NCI-H526 (cell line): ENCODE measurements around the gene SGPP2.
A peak's percentile ranks its signal among the peaks of the same experiment; 100 is the strongest.
"Not testable (repeated sequence)": the region's sequence is repeated elsewhere in the genome, so short reads cannot be mapped to it uniquely, and the experiment has no call there.

ENCODE experiments used
- DNase-seq, 2 experiments: peaks; one replicate each; lab custom pipeline; 2025; lab: John Stamatoyannopoulos, UW

SGPP2 gene

DNA sequence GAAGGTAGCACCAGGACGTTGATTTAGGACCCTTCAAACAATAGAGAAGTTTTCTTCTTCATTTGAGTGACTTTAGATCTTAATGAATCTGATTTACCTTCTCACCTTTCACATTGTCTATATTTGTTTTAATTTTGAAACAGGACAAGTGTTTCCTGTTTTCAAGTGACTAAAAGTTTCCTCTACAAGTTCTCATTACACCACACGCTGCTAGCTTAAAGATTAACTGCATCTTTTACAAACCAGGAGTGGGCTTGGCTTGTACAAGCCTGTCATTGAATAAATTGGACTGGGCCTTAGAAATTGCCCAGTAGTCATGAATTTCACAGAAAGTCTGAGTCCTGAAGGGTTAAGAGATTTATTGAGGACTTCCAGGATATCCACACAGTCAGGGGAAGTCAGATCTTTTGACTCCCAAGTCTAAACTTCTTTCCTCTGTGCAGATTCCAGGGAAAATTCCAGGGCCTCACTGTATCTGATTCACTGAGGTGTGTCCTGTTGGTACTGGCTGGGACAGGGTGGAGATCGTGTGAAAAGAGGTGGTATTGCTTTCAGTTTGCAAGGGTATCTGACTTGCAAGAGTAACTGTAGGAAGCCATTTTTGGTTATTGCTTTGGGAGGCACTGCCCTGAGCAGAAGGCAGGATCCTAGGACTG is 3.4 kb downstream of the SGPP2 start:
- no peak for DNase-seq

DNA sequence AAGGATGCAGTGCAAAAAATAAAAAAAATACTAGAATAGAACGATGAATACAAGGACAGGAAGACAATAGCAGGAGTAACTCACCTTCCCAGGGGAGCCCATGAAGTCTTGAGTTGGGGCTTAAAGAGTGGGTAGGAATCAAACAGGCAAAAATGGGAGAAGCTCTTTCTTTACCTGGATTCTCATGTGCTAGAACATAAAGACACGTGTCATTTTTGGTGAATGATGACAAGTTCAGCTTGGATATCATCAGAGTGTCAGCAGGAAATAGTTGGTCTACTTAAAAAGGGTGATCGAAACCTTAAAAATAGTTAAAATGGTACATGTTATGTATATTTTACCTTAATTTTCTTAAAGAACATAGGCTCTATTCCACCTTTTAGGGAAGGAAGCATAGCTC is 5.7 kb downstream of the SGPP2 start:
- DNase-seq = no peak

DNA sequence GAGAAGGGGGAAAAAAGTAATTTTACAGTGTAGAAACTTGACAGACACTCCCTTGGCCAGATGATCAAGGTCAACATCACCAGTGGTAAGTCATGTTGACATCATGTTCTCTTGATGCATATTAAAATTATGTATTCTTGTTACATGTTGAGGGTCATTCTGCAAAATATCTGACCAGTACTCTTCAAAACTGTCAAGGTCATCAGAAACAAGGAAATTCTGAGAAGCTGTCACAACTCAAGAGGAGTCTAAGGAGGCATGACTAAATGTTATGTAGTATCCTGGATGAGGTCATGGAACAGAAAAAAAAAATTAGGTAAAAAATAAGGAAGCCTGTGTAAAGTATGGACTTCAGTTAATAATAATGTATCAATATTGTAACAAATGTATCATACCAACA is 6.3 kb downstream of the SGPP2 start:
- no peak for DNase-seq

DNA sequence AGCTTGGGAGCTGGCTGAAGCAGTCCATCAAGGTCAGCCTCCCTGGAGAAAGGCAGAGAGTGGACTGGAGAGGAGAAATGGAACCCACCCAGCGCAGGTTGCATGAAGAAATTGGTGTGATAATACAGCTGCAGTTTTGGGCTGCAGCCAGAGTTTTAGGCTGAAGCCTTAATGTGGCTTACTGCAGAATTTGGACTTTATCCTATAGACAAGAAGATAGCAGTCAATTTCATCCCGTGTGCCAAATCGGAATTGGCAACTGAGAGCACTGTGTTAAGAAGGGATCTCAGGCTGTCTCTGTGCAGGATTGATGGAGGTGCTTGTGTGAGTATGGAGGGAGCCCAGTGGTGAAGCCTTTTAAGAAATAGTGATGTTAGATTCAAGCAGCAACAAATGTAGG is 7.5 kb downstream of the SGPP2 start:
- DNase-seq = no peak

DNA sequence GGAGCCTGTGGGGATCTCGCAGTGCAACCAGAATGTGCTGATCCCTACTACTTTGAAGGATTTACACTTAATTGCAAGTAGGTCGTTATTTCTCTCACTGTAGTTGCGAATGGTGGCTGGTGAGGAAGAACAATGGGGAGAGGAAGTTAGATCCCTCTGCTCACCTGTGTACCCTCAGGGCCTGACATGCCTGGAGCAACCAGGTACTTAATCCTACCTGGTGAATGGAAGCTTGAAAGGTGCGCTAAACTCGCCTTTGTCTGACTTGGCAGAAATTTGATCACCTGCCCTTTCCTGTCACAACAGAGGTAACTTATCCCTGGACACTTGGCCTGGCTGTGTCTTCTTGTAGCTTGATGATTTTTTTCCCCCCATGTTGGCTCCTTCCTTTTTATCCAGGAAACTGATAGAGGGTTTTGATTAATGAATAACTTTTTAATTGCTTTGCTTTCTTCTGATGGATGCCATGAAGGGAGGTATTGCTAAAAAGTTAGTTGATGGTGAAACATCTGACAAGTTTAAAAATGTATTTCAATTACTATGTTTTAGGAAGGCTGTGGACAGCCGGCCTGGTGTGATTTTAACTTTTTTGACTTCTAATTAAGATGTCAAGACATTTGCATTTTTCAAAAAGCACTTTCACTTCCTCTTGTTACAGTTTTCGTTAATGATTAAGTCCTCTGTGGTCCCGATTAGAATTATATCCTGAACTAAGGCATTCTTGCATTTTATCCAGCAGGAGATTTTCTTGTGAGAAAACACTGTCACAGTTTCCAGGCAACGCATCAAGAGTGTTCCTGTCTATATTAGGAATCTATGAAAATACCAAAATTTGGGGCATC is 9.2 kb downstream of the SGPP2 start:
- peak; percentile 46 to 67 for DNase-seq

DNA sequence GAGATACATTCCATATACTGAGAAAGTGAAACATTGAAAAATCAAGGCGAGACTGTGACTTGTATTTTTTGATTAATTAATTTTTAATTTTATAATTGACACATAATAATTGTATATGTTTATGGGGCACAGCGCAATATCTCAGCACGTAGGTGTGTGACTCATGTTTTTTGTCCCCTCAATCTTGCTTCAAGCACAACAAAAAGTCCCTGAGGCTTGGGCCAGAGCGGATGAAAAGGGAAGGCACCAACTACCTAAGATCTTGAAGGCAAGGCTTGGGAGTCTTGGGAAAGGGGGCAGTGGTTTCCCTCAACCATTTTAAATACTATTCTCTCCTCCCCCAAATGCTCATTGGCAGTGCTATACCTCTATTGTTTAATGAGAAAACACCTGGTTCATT is 9.9 kb downstream of the SGPP2 start:
- DNase-seq = no peak

DNA sequence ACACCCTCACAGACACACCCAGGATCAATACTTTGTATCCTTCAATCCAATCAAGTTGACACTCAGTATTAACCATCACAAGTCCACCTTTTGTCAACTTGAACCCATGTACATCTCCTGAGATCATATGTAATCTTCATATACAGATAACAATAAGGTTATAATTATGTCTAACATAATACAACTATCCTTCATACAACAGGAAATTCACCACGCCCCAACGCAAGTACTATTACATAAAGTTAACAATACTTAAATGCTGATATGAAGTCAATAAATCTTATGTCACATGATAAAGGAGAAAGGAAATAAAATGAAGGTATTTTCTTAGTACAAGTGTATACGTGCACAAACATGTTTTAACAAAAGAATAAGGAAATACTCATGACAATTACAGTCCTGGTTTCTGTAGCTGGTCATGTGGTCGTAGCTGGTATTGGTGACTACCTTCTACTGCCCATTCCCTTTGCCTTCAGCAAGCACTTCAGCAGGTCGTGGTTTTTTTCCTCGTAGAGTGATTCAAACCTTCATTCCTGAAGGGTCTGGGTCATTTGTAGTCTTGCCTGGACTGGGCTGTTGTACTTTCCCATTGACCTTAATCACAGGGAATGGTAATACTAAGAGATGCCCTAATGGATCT is 11.2 kb downstream of the SGPP2 start:
- not testable (repeated sequence) for DNase-seq

DNA sequence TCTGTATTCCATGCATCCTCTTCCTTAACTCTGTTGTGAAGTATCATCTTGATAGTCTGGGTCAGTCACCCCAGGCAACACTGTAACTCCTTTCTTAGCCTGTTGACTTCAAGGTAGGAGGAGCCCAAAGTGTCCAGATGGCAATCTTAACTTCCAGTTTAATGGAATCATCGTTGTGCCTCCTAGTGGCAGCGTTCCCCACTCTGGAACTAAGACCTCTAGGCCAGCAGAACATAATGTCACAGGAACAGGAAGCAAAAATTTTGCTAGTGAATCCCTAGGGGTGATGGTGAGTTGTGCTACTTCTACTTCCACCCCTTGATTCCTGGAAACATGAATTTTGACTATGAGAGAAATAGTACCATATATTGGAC is 11.7 kb downstream of the SGPP2 start:
- peak in 1 of 2 experiments; percentile 2 for DNase-seq

DNA sequence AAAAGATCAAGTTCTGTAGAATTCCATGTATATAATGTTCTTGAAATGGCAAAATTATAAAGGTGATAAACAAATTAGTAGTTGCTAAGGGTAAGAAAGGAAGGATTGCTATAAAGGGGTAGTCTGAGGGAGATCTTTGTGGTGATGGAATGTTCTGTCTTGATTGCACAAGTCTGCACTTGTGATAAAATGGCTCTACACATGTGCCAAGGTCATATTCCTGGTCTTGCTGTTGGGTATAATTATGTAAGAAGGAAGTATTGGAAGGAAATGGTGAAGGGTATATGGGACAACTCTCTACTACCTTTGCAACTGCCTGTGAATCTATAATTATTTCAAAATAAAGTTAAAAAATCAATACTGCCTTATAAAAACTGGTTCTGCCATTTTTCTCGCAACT is 15.3 kb downstream of the SGPP2 start:
- no peak for DNase-seq

DNA sequence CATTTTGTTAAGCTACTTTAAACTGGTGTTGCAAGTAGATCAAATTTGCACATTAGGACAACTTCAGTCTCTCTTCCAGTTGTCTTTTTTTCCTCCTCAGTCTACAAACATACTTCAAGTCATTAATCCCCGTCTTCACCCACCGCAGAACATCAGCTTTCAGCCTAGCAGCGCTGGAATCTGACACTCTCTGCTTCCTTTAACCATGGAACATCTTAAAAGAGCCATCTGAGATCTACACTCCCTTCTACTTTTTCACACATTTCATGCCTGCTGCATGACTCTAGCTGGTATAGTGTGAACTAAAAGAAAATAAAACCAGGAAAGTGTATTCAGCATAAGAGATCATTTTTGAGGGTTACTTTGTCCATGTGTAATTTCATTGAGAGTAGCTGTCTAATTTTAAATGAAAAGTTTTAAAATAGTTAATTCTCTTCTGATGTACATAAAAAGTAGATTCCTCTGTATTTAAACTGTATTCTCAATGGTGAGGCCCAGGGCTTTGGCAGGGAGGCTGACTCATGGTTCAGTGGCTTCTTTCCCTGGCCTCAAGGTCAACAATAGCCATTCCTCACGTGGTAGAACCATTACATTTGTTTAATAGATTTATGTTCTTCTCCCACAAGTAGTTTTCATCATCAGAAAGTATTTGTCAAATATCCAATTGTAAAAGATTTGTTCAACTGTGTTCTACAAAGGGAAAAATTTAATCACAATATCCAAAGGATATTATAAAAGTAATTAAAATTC is 16.5 kb downstream of the SGPP2 start:
- no peak for DNase-seq

DNA sequence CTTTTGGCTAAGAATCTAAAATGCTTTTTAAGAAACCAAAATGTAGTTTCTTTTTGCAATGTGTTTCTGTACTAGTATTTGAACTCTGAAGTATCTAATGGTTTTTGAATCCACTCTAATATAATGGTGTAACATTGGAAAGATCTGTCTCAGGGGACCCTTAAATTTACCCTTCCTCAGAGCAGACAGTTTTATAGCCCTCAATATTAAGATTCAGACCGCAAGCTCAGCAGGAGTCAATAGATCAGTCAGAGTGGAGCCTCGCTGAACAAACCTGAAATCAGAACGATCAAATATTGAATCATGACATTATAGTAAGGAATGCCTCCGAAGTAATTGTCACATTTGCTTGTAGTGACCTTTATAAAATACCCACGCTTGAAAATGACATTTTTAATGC is 18.3 kb downstream of the SGPP2 start:
- DNase-seq = peak; percentile 62 to 73

DNA sequence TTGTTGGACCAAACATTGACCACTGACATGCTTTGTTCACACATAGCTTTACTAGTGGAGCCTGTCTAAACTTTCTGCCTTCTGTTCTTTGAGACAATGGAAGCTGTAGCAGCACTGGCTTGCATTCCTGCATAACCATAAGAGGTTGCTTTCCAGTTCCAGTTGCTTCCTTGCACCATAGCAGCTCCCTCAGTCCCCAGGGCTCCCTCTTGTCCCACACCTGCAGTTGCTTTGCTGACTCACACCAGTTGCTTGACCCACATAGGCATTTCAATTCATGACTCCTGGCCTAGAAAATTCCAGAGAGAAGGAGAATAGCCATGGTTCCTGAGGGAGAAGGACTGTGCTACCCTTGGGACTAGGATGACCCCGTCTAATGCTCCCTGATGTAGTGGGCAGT is 20.9 kb downstream of the SGPP2 start:
- no peak for DNase-seq

DNA sequence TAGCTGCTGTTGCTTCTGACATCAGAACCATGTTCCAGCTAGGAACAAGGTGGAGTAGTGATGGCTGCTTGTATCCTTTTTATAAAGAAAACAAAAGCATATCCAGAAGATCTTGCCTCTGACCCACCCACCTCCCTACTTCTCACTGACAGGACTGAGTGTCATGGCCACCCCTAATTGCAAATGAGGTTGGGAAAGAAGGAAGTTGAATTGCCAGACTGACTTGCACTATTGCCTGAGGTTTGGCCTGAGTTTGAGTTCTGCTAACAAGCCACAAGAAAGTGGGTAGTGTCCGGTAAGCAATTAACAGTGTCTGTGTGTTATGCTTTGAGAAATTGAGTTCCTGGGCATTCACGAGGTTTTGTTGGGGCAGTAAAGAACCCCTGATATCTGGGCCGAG is 22.8 kb downstream of the SGPP2 start:
- DNase-seq = no peak

DNA sequence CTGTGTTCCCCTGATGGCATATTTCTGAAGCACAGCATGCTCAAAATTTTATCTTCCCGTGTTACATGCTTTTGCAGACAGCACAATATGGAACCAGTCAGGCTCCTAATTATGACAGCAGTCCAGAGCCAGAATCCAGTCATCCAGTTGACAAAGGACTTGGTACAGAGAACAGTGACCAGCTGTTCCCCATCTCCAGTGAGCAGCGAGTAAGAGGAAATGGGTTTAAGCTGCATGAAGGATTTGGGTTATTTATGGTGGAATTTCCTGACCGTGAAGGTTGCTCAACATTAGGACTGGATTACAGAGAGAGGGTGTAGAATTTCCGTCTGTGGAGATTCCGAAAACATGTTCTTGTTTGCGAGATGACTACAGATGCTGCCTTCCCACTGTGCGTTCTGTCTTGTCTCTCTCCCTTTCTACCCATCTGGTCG is 24.4 kb downstream of the SGPP2 start:
- DNase-seq = no peak

DNA sequence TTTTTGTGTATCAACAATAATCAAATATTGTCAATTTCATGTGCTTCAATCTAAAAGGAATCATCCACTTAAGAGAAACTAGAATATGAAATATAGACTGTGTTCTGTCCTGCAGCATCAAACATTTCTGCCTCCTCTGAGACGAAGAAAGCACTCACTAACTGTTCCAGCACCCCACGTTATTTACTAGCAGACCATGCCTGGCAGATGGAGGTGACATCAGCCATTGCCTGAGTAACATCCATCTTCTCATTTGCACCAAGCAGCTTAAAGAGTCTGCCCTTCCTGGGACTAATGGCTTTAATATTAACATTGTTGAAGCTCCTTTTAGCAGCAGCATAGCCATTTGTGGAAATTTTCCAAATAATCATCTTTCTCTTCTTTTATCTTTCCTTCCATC is 25.7 kb downstream of the SGPP2 start:
- DNase-seq = no peak

DNA sequence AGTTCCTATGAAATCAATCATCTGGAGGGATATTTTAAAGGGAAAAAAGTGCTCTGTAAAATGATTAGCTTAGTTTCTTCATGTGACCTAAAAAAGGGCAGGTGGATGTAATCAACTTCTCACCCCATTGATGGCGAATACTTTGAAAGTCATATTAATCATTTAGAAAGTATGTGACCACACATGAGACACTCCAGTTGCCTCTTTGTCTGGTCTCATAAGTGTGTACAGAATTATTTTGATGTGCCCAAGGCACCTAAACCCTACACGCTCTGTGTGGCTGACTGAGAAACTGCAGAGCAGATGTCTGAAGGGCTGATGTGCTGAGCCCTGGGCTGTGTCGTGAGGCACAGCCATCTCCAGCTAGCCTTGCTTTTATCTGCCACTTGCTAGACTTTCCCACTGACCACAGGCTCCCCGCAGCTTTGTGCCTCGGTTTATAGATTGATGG is 26.9 kb downstream of the SGPP2 start:
- DNase-seq = no peak

DNA sequence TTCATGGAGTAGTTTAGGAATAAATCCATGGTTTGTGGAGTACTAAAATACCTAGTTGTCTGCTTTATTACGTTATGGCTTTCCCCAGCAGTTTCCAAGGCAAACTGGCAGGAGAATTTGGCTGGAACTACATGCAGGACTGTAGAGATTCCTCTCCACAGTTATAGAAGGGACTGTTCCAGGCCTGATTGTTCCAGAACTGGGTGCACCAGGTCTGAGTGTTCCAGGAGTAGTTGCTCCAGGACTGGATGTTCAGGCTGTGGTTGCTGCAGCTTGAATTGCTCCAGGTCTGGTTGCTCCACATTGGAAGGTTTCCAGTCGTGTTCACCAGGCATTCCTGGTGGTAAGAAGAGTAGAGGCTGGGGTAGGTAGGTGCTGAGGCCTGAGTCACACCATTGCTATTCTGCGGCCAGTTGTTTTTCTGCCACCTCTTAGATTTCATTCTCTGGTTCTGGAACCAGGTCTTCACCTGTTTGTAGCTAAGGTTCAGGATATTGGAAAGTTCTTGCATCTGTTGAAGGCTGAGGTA is 28.1 kb downstream of the SGPP2 start:
- no peak for DNase-seq

DNA sequence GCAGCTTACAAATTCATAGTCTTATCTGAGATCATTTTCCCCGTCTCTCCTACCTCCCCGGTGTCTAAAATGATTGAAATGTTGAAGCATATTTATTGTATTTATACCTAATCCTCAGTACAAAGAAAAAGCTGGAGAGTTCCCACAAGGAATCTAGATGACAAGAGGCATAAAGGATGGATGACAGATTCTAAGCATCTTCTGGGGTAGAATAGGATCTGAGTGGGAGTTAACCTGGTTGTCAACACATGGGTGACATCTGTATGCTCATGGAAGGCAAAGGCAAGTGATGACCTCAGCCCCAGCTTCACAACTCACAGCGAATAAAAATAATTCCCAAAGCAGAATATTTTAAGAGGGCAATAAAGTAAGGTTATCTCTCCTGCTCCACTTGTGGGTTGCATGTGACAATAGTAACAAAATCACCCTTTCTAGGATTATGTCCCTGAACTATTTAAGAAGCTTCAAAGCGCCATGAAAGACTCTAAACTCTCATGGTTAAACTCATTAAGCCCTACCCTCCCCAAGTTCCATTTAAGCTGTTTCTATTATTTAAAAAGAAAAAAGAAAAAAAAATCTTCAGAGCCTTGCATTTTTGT is 32.2 kb downstream of the SGPP2 start:
- DNase-seq = no peak

DNA sequence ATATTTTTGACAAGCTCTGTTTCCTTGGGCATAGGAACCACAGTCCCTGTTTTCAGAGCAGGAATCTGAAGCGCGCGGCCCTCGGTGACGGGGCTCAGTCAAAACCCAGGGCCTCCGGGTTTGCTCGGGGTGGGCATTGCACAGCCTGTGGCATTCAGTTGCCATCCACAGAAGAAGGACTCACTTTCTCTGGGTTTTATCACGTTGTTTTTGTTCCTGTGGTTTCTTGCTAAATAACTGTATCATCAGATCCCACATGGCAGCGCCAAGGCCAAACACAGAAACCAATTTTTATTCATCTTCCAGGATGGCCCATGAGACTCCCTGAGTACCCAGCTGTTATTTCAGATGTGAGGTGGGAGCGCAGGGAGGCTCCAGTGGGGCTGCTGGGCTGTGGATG is 35.6 kb downstream of the SGPP2 start:
- no peak for DNase-seq

DNA sequence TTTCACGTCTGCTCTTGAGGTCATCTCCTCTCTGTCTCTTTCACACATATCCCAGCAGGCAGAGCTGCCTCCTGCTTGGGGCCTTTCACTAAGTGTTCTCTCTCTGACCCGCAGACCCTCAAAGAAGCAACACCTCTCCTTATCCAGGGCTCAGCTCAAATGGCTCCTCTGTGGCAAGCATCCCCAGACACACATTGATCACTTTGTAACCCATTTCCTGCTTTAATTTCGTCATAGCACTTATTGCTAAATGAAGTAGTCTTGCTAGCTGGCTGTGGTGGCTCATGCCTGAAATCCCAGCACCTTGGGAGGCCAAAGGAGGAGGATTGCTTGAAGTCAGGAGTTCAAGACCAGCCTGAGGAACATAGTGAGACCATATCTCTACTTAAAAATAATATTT is 41.4 kb downstream of the SGPP2 start:
- no peak for DNase-seq

DNA sequence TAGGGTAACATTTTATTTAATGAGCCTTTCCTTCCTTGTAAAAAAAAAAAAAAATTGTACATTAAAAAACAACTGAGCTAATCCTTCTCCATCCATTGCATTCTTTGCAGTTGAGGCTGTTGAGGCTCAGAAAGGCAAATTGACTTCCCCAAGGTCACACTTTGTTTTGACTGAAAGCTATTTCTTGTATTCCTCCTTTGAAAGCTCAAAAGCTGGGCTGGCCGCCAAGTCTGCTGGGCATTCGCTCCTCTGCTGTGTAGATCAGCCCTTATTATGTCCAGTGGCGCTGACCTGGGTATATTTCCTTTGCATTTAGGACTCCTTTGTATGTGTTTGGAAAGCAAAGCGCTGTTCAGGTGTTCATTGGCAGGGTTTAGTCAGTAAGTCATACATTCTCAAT is 44.0 kb downstream of the SGPP2 start:
- DNase-seq = no peak
